VCaP (cell line): Measurements from ENCODE around the gene SLC25A34.

ENCODE experiments used
- H3K27ac ChIP-seq: fragments of 450-650 bp; 2 replicates; pipeline ENCODE4 v1.5.1; 2017
- TF ChIP-seq, protein P1 (sequence below): fragments of 450-650 bp; conservative IDR thresholded peaks from 2 replicates; pipeline ENCODE4 v1.5.1; 2017; ENCODE audit warnings: mild to moderate bottlenecking, moderate library complexity

Gene SLC25A34

DNA sequence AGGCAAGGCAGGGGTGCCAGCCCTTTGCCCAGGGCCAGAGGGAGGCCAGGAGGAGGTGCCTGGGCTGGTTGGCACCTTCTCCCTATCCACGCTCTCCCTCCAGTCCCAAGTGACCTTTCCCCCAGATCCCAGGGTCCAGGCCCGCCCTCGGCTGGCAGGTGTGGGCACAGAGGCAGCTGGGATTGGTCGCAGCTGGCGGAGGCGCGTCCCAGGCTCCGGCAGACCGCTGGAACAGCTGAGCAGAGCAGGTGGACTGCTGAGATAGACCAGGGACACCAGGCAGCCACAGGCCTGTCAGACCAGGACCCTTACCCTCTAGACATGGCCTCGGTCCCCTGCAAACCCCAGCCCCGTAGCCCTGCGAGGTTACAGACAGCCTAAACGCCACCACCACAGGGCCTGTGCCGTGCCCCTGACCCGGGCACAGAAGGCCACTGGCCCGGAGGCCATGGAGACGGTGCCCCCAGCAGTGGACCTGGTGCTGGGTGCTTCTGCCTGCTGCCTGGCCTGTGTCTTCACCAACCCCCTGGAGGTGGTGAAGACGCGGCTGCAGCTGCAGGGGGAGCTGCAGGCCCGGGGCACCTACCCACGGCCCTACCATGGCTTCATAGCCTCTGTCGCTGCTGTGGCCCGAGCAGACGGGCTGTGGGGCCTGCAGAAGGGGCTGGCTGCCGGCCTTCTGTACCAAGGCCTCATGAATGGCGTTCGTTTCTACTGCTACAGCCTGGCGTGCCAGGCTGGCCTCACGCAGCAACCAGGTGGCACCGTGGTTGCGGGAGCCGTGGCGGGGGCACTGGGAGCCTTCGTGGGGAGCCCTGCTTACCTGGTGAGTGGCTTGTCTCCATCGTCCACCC is at the start of gene SLC25A34:
TSS of gene SLC25A34 (plus strand) at position 221 of the 854 bp plus-strand sequence. CDS start at position 449, 228 bp downstream.
- H3K27ac ChIP-seq: no peak within 1 kb of the TSS
- TF ChIP-seq, protein P1, sequence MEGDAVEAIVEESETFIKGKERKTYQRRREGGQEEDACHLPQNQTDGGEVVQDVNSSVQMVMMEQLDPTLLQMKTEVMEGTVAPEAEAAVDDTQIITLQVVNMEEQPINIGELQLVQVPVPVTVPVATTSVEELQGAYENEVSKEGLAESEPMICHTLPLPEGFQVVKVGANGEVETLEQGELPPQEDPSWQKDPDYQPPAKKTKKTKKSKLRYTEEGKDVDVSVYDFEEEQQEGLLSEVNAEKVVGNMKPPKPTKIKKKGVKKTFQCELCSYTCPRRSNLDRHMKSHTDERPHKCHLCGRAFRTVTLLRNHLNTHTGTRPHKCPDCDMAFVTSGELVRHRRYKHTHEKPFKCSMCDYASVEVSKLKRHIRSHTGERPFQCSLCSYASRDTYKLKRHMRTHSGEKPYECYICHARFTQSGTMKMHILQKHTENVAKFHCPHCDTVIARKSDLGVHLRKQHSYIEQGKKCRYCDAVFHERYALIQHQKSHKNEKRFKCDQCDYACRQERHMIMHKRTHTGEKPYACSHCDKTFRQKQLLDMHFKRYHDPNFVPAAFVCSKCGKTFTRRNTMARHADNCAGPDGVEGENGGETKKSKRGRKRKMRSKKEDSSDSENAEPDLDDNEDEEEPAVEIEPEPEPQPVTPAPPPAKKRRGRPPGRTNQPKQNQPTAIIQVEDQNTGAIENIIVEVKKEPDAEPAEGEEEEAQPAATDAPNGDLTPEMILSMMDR: no peak

DNA sequence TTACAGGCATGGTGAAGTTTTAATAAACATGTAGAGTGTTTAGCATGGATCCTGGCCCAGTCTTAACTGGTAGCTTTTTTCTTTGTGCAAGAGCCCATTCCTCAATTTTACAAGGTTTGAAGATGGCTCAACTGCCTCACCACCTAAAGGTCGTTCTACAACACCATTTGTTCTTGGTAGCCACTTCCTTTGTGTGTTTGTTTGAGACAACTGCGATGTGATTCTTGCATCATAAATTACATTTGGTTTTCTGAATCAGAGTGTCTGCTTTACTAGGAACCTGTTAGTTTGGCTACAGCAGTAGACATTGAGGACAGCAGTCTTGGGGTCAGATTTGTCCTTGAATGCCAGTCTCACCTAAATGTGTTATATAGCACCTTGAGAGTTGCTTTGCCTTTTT is 48.6 kb upstream of the SLC25A34 start:
- TF ChIP-seq, protein P1: no peak
- H3K27ac ChIP-seq: no peak overlapping the region

DNA sequence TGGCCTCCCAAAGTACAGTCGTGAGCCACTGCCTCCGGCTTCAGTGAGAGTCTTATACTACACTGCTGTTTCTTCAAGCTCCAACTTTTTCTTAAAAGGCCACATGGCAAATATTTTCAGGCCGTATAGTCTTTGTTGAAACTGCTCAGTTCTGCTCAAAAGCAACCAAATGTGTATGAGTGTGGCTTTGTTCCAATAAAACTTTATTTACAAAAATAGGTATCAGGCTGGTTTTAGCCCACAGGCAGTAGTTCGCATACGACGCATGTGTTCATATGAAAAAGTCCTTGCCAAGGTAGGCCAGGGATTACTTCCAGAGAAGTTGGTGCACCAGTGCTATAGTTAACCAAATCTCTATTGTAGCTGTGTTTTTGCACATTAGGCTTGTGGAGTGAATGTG is 45.7 kb upstream of the SLC25A34 start:
- H3K27ac ChIP-seq: no peak overlapping the region
- TF ChIP-seq, protein P1: no peak

DNA sequence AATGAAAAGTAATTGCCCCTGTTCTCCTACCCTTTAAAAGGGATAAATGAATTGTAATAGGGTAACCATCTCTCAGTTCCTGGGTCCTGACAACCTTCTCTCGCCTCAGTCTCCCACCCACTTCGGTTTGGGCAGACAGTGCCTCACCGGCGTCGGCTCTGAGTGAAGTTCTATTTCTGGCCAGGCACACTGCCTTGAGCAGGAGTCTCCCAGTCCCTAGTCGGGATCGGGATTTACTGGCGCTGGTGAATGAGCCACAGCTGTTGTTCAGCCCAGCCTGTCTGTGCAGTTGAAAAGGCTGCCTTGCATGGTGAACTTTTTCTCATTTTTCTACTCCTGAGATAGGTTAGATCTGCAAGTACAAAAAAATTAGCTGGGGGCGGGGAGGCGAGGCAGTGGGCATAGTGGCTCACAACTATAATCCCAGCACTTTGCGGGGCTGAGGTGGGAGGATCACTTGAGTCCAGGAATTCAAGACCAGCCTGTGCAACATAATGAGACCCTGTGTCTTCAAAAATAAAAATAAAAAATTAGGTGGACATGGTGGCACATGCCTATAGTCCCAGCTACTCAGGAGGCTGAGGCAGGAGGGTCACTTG is 44.5 kb upstream of the SLC25A34 start:
- H3K27ac ChIP-seq: no peak overlapping the region
- TF ChIP-seq, protein P1: no peak

DNA sequence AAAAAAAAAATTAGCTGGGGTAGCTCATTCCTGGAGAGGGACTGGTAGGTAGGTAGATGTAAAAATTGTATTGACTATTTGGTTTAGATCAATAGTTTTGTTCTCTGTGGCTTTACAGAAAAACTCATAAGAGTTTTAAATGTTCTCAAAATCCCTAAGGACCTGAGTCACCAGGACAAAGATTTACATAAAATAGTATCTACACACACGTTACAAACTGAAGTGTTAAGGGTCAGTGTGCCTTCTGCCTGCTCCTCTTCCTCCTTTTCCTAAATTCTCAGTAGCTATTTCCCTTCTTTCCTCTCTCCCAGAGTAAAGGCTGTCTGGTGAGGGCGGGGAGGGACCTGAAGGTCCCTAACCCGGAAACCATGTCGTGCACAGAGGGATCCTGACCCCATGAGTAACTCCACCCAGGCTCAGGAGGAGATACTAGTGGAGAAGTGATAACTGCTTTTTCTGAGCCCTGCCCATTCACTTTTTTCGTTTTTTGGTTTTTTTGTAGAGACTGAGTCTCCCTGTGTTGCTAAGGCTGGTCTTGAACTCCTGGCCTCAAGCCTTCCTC is 43.9 kb upstream of the SLC25A34 start:
- TF ChIP-seq, protein P1: no peak
- H3K27ac ChIP-seq: no peak overlapping the region

DNA sequence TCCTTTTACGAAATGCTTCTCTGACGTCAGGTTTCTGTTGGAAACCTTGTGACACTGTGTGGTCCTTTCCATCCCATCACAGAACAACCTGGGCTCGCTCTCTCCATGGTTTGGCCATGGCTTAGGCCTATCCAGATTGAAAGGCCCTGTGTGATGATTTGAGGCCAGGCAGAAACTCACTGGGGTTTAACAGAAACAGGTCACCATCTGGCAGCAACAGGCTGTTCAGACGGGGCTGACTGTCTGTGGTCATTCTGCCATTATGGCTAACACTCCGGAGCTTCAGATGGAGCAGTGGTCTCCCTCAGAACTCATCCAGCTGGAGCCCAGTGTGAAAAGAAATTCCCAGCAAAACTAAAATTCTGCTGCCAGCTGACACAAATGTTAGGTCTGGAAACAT is 42.7 kb upstream of the SLC25A34 start:
- H3K27ac ChIP-seq: no peak overlapping the region
- TF ChIP-seq, protein P1: no peak

DNA sequence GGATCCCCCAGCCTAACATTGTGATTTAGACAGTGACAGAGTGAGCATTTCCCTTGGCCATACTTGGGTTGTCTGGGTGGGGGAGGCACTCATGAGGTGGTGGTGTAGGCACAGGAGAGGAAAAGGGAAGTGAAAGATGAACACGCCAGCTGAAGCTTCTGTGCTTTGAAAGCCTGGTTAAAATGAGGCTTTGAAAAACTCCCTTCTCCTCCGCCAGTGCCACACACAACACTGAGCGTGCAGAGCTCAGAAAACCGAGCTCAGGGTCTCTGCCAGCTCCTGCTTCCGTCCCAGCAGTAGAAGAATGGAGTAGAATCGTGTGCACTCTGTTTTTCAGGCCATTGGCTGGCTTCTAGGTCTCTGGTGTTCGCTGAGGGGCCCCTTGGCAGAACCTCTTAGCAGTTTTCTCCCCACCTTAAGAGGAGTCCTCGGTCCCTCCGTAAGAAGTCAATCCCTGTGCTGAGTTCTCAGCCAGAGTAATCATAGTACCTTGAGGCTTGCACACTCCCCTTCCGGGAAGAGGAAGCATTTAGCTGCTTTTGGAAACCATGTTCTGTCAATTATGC is 39.0 kb upstream of the SLC25A34 start:
- H3K27ac ChIP-seq: no peak overlapping the region

More for the DNA sequence above, 39.0 kb upstream of the SLC25A34 start:
- TF ChIP-seq, protein P1: no peak
